Progenitor cell of endocrine pancreas (in vitro differentiated cells): ENCODE measurements around the gene VWA1. TPM values are rescaled to one million over a fixed set of nuclear protein-coding genes. Genes with fewer than 3 reads are reported as not detected.
"Not testable (repeated sequence)": the region's sequence is repeated elsewhere in the genome, so short reads cannot be mapped to it uniquely, and the experiment has no call there.

Experiments
- DNase-seq: peaks from one replicate; pipeline ENCODE4 v3.0.0; 2021; ENCODE audit warnings: low spot score; ENCODE audit not compliant: unreplicated experiment
- H3K27ac Mint-ChIP-seq: 2 replicates; pipeline ENCODE4 v1.8.0; 2021; ENCODE audit warnings: mild to moderate bottlenecking, moderate library complexity, mixed read lengths
- H3K27me3 Mint-ChIP-seq: 2 replicates; pipeline ENCODE4 v1.8.0; 2021; ENCODE audit warnings: mixed read lengths
- H3K36me3 Mint-ChIP-seq: 2 replicates; pipeline ENCODE4 v1.8.0; 2022; ENCODE audit warnings: mixed read lengths; ENCODE audit not compliant: insufficient read depth
- H3K4me1 Mint-ChIP-seq: 2 replicates; pipeline ENCODE4 v1.8.0; 2021; ENCODE audit warnings: low read depth, mixed read lengths
- H3K4me3 Mint-ChIP-seq: 2 replicates; pipeline ENCODE4 v1.8.0; 2021; ENCODE audit warnings: low read depth, mild to moderate bottlenecking, moderate library complexity, mixed read lengths
- H3K9me3 Mint-ChIP-seq: 2 replicates; pipeline ENCODE4 v1.8.0; 2021; ENCODE audit warnings: low read depth, mixed read lengths
- CTCF ChIP-seq: fragments of 200-600 bp; sonication (generic); IDR thresholded peaks from one replicate; pipeline ENCODE4 v1.5.0; 2021; ENCODE audit warnings: antibody characterized with exemption, mild to moderate bottlenecking; ENCODE audit not compliant: unreplicated experiment
- total RNA-seq: library from RNA; stranded (reverse); gene quantifications from 2 replicates; pipeline ENCODE4 v1.2.1, GENCODE V29; 2021

VWA1 gene
- total RNA-seq, 1 donor from 2014 or later, result 36.8 TPM

DNA sequence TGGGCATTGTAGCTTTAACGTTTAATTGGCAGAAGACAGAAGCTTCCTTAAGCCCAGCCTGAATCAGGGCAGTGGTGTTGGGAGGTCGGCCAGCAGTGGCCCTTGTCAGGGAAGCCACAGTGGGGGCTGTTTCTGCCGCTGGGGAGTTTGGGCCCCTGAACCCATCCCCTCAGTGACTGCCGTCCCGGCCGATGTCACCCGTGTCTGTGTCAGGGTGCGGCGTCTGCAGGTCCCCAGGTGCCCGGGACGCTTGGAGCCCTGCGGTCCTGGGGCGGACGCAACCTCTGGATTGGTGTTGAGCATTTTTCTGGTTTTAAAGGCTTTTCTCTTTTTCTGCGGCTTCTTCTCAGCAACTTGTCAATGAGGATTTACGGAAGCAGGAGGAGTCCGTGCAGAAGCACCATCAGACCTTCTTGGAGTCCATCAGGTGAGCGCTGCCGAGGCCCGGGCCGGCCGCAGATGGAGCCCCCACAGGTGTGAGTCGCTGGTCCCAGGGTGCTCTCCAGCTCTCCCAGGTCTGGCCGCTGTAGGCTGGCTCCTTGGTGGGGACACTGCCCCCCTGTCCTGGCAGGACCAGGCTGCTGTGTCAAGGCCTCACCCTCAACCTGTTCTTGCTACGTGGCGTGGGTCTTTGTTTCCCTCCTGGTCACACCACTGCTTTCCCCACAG lies 16.3 kb downstream of the VWA1 start:
- H3K4me1 Mint-ChIP-seq, result no peaks in the 10 kb centered on the region
- no peaks in the 10 kb centered on the region for H3K9me3 Mint-ChIP-seq
- DNase-seq, result no peak
- TF ChIP-seq CTCF, result no peak
- no peak overlapping the region for H3K27ac Mint-ChIP-seq
- H3K36me3 Mint-ChIP-seq, result no peaks in the 10 kb centered on the region
- H3K4me3 Mint-ChIP-seq, result no peak overlapping the region
- peaks cover 12% of the 10 kb centered on the region for H3K27me3 Mint-ChIP-seq

DNA sequence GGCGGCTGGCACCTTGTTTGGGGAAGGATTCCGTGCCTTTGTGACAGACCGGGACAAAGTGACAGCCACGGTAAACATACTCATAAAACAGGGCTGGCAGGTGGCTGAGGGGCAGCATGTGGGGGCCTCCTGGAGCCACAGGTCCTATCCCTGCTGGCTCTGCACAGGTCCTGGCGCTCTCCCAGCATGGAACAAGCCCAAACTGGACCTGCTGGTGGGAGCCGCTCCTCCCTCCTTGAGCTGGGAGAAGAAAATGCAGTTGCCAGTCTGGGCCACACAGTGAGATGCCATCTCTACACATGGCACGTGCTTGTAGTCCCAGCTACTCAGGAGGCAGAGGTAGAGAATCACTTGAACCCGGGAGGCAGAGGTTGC lies 16.9 kb downstream of the VWA1 start:
- H3K27me3 Mint-ChIP-seq, result peaks cover 12% of the 10 kb centered on the region
- H3K9me3 Mint-ChIP-seq, H3K4me3 Mint-ChIP-seq, H3K27ac Mint-ChIP-seq, H3K4me1 Mint-ChIP-seq, H3K36me3 Mint-ChIP-seq, DNase-seq: not testable (repeated sequence)

DNA sequence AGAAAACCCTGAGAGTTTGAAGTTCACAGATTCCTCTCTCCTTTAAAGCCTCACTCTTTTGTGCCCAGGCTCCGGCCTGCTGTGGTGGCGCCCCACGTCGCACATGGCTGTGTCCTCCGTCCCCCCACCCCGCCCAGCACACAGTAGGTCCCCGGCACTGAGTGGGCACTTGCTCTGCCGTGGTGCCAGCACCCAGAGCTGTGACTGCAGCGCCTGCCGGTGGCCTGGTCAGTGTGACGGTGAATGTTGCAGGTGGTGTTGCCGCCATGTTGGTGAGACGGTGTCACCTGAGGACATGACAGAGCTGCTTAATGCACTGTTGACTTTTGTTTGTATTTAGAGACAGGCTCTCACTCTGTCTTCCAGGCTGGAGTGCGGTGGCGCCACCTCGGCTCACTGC lies 17.4 kb downstream of the VWA1 start:
- no peak overlapping the region for H3K27ac Mint-ChIP-seq
- no peak for TF ChIP-seq CTCF
- peaks cover 12% of the 10 kb centered on the region for H3K27me3 Mint-ChIP-seq
- H3K36me3 Mint-ChIP-seq, result no peaks in the 10 kb centered on the region
- H3K9me3 Mint-ChIP-seq, result no peaks in the 10 kb centered on the region
- H3K4me3 Mint-ChIP-seq, result no peak overlapping the region
- DNase-seq, result no peak
- H3K4me1 Mint-ChIP-seq, result no peaks in the 10 kb centered on the region

DNA sequence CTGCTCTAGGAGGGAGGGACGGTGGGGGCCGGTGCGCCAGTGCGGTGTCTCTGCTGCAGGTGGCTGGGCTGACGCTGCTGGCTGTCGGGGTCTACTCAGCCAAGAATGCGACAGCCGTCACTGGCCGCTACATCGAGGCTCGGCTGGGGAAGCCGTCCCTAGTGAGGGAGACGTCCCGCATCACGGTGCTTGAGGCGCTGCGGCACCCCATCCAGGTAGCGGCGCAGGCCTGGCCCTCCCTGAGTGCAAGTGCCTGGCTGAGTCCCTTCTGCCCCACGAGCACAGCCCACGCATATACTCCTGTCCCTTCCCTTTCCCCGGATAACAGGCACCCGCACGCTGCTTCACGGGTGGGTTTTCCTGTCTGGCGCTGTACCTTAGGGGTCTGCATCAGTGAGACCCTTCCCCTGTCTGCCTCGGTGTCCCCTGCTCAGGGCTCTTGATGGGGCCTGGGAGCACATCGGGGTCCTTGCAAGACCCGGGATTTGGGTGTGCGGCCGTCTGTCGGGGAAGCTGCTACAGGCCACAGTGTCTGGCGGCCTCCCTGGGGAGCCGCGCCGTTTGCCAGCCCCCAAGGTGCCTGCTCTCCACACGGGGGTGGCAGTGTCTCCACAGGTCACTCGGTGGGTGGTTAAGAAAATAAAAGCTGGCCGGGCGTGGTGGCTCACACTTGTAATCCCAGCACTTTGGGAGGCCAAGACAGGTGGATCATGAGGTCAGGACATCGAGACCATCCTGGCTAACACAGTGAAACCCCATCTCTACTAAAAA lies 19.0 kb downstream of the VWA1 start:
- H3K9me3 Mint-ChIP-seq, H3K36me3 Mint-ChIP-seq, H3K27ac Mint-ChIP-seq, H3K4me3 Mint-ChIP-seq, H3K4me1 Mint-ChIP-seq, DNase-seq, H3K27me3 Mint-ChIP-seq: not testable (repeated sequence)

DNA sequence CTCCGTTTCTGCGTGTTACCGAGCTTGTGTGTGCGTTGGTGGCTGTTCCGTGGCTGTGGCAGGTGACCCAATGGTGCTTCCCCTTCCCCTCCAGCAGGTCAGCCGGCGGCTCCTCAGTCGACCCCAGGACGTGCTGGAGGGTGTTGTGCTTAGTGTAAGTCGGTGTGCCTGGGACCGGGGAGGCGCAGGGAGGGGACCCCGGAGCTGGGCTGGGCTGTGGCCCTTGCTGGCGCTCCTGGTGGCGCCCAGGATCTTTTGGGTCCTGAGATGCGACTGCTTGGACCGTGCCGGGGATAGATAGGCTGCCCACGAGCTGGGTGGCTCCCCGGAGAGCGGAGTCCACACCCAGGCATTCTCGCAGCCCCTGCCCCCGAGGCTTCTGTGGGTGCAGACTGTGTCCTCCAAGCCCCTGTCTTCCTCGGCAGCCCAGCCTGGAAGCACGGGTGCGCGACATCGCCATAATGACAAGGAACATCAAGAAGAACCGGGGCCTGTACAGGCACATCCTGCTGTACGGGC lies 19.9 kb downstream of the VWA1 start:
- Mint-ChIP-seq H3K27ac (no peak overlapping the region), H3K4me1 (no peaks in the 10 kb centered on the region), H3K9me3 (no peaks in the 10 kb centered on the region), H3K27me3 (no peaks in the 10 kb centered on the region), H3K4me3 (no peak overlapping the region), H3K36me3 (no peaks in the 10 kb centered on the region)
- DNase-seq, result no peak
- no peak for TF ChIP-seq CTCF

DNA sequence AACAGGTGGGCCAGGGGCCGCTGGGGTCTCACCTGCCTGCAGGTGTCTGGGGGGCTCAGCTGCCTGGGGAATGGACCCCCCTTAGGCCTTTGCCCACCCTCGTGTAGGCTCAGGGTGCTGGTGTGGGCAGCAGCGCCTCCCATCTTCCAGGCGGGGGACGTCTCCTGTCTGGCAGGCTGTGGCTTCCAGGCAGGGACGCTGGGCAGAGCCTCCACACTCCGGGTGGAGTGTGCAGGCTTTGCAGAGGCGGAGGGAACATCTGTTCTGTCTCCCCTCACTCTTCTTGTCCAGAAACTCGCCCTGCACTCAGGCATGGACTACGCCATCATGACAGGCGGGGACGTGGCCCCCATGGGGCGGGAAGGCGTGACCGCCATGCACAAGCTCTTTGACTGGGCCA lies 20.4 kb downstream of the VWA1 start:
- not testable (repeated sequence) for H3K27ac Mint-ChIP-seq, H3K4me3 Mint-ChIP-seq, DNase-seq, H3K9me3 Mint-ChIP-seq, H3K27me3 Mint-ChIP-seq, H3K36me3 Mint-ChIP-seq, H3K4me1 Mint-ChIP-seq

- not testable (repeated sequence) for H3K9me3 Mint-ChIP-seq, H3K36me3 Mint-ChIP-seq
Measured at GRCh38 chr1:1456683-1457255, 21.3 kb downstream of the VWA1 start.

DNA sequence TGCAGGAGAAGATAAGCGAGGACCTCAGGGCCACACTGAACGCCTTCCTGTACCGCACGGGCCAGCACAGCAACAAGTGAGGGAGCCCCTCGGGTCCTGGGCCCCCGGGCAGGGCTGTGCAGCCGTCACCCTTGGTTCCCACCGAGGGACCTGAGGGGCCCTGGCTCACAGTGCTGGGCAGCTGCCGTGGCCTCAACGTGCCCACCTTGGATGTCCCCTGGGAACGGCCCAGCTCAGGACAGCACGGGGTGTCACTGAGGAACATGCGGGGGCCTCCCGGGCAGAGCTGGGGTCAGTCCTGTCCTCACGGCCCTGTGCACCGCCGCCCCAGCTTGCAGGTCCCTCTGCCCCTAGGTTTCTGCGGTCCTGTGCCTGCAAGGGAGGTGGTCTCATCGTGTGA lies 23.7 kb downstream of the VWA1 start:
- DNase-seq, H3K36me3 Mint-ChIP-seq, H3K27me3 Mint-ChIP-seq, H3K27ac Mint-ChIP-seq, H3K9me3 Mint-ChIP-seq, H3K4me1 Mint-ChIP-seq, H3K4me3 Mint-ChIP-seq: not testable (repeated sequence)

More at GRCh38 chr1:1456683-1457255, 21.3 kb downstream of the VWA1 start:
- not testable (repeated sequence) for H3K27me3 Mint-ChIP-seq, DNase-seq, H3K4me3 Mint-ChIP-seq, H3K4me1 Mint-ChIP-seq, H3K27ac Mint-ChIP-seq

GRCh38 chr1:1459711-1460110 lies 24.2 kb downstream of the VWA1 start:
- not testable (repeated sequence) for DNase-seq, H3K9me3 Mint-ChIP-seq, H3K4me3 Mint-ChIP-seq, H3K4me1 Mint-ChIP-seq, H3K27ac Mint-ChIP-seq, H3K27me3 Mint-ChIP-seq, H3K36me3 Mint-ChIP-seq
